Measurements from ENCODE around the gene MCL1.

The MCL1 gene

GRCh38 chr1:150579110-150579944 lies at the start of gene MCL1:
Gene MCL1 (minus strand): TSS chr1:150579610. CDS start chr1:150579530, 80 bp downstream.
- Histone ChIP-seq H3K27ac (ENCODE audit: low read depth, low read length) (peak within 1 kb of the TSS; percentile 91), H3K36me3 (ENCODE audit: low read length) (peaks cover 46% of the 10 kb centered on the region), H2AFZ (ENCODE audit: low read depth, low read length, severe bottlenecking) (peak within 1 kb of the TSS; percentile 65), H4K20me1 (ENCODE audit: low read depth, low read length) (peaks cover 46% of the 10 kb centered on the region), H3K9me3 (ENCODE audit: insufficient read depth, low read length) (no peaks in the 10 kb centered on the region), H3K9ac (ENCODE audit: low read length) (peak within 1 kb of the TSS; percentile 99), H3K4me2 (ENCODE audit: low read depth, low read length, poor library complexity, severe bottlenecking) (peak within 1 kb of the TSS; percentile 99), H3K4me3 (ENCODE audit: insufficient read depth, low read length, poor library complexity, severe bottlenecking) (peak within 1 kb of the TSS; percentile 96), H3K9me2 (replicated peaks; ENCODE audit: insufficient read depth, low read length) (no peaks in the 10 kb centered on the region), H3K79me2 (ENCODE audit: insufficient read depth, low read length) (peaks cover 60% of the 10 kb centered on the region), H3K27me3 (ENCODE audit: low read length) (no peaks in the 10 kb centered on the region), H3F3A (ENCODE audit: insufficient read depth) (peaks cover 58% of the 10 kb centered on the region)
- TF ChIP-seq EZH2phosphoT487 (conservative IDR thresholded peaks at IDR 0.05; ENCODE audit: low read length) (no peak), CTCF (IDR thresholded peaks at IDR 0.05; ENCODE audit: insufficient read depth, low read length, poor library complexity, severe bottlenecking) (no peak)

DNA sequence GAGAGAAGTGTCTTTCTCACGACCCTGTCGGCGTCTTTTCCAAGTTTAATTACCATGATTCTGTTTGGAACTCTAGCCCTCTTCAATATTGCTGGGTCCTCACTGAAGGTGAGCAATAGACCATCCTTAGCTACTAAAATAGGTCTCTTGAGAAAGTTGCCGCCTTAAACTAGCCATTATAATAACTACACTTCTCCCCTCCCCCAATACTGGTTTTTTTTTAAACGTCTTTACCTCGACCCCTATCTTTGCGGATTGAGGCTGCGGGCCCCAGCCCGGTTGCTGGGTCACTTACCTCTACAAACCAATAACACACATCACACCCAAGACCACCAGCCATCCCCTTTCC lies 49.3 kb upstream of the MCL1 start:
- Histone ChIP-seq H3K4me2 (ENCODE audit: low read depth, low read length, poor library complexity, severe bottlenecking) (peak overlapping the region; percentile 74), H3K9me2 (replicated peaks; ENCODE audit: insufficient read depth, low read length) (no peaks in the 10 kb centered on the region), H3K9me3 (ENCODE audit: insufficient read depth, low read length) (no peaks in the 10 kb centered on the region), H4K20me1 (ENCODE audit: low read depth, low read length) (0 out of 2 replicates have a peak, but pooled peaks cover 4% of the 10 kb centered on the region), H3F3A (ENCODE audit: insufficient read depth) (no peaks in the 10 kb centered on the region; the same call in 1 of the 2 replicates), H3K4me3 (ENCODE audit: insufficient read depth, low read length, poor library complexity, severe bottlenecking) (peak overlapping the region; percentile 92), H3K36me3 (ENCODE audit: low read length) (peaks cover 14% of the 10 kb centered on the region; the same call in 1 of the 2 replicates), H3K27me3 (ENCODE audit: low read length) (no peaks in the 10 kb centered on the region), H3K9ac (ENCODE audit: low read length) (peak overlapping the region; percentile 76), H3K79me2 (ENCODE audit: insufficient read depth, low read length) (peaks cover 34% of the 10 kb centered on the region), H3K27ac (ENCODE audit: low read depth, low read length) (peak overlapping the region; percentile 60), H2AFZ (ENCODE audit: low read depth, low read length, severe bottlenecking) (no peak overlapping the region)
- no peak for TF ChIP-seq EZH2phosphoT487 (conservative IDR thresholded peaks at IDR 0.05; ENCODE audit: low read length)
- TF ChIP-seq CTCF (IDR thresholded peaks at IDR 0.05; ENCODE audit: insufficient read depth, low read length, poor library complexity, severe bottlenecking), result no peak

GRCh38 chr1:150627826-150628410 lies 48.5 kb upstream of the MCL1 start:
- H3K27ac ChIP-seq (ENCODE audit: low read depth, low read length), result peak overlapping the region; percentile 60

More at GRCh38 chr1:150627826-150628410, 48.5 kb upstream of the MCL1 start:
- Histone ChIP-seq H3K9ac (ENCODE audit: low read length) (peak overlapping the region; percentile 76), H3K27me3 (ENCODE audit: low read length) (no peaks in the 10 kb centered on the region), H3K9me2 (replicated peaks; ENCODE audit: insufficient read depth, low read length) (no peaks in the 10 kb centered on the region), H3K79me2 (ENCODE audit: insufficient read depth, low read length) (peaks cover 34% of the 10 kb centered on the region), H3K36me3 (ENCODE audit: low read length) (peaks cover 14% of the 10 kb centered on the region; the same call in 1 of the 2 replicates), H2AFZ (ENCODE audit: low read depth, low read length, severe bottlenecking) (no peak overlapping the region), H3F3A (ENCODE audit: insufficient read depth) (peaks cover 4% of the 10 kb centered on the region; the same call in 1 of the 2 replicates), H3K9me3 (ENCODE audit: insufficient read depth, low read length) (no peaks in the 10 kb centered on the region), H3K4me3 (ENCODE audit: insufficient read depth, low read length, poor library complexity, severe bottlenecking) (peak overlapping the region; percentile 92), H4K20me1 (ENCODE audit: low read depth, low read length) (0 out of 2 replicates have a peak, but pooled peaks cover 4% of the 10 kb centered on the region), H3K4me2 (ENCODE audit: low read depth, low read length, poor library complexity, severe bottlenecking) (peak overlapping the region; percentile 74)
- TF ChIP-seq CTCF (IDR thresholded peaks at IDR 0.05; ENCODE audit: insufficient read depth, low read length, poor library complexity, severe bottlenecking), result no peak
- TF ChIP-seq EZH2phosphoT487 (conservative IDR thresholded peaks at IDR 0.05; ENCODE audit: low read length), result no peak

All from SU-DHL-6 (cell line).